ENCODE data around the gene HDAC5. TPM values are rescaled to one million over a fixed set of nuclear protein-coding genes. Genes with fewer than 3 reads are reported as not detected.
A peak's percentile ranks its signal among the peaks of the same experiment; 100 is the strongest.

HDAC5 gene
- total and polyA plus RNA-seq, 12 donors, result 4.8 to 144 (median 73.0) TPM

GRCh38 chr17:44086364-44087311 lies 36.8 kb downstream of the HDAC5 start:
- peaks cover 0 to 86% of the 10 kb centered on the region in 2 donors for H3K36me3 ChIP-seq (replicated peaks in 1 of 2)
- no peaks in the 10 kb centered on the region for H3K27me3 ChIP-seq
- peak; percentile 57 to 83 (median 70) for DNase-seq
- H3K4me3 ChIP-seq, result no peak overlapping the region
- intact Hi-C loops (cut with DNase I), result no loop called here
- 20 to 54% (median 40%) methylated on average over 17 to 23 of the region's 23 CpGs for WGBS, 4 donors
- H3K9me3 ChIP-seq (replicated peaks in 1 of 3), result no peaks in the 10 kb centered on the region
- peaks cover 4 to 8% of the 10 kb centered on the region in 2 donors for H3K4me1 ChIP-seq (replicated peaks in 1 of 2)
- TF ChIP-seq POLR2A (IDR thresholded peaks at IDR 0.05) (no peak), CTCF (IDR thresholded peaks at IDR 0.05) (no peak)
- peak overlapping the region in 2 of 5 donors; percentile 52 to 75 for H3K27ac ChIP-seq

- peaks cover 4 to 8% of the 10 kb centered on the region in 2 donors for H3K4me1 ChIP-seq (replicated peaks in 1 of 2)
- TF ChIP-seq CTCF (IDR thresholded peaks at IDR 0.05), result no peak
- TF ChIP-seq POLR2A (IDR thresholded peaks at IDR 0.05), result no peak
- DNase-seq, result no peak
- peaks cover 0 to 83% of the 10 kb centered on the region in 2 donors for H3K36me3 ChIP-seq (replicated peaks in 1 of 2)
- 72 to 86% (median 84%) methylated on average over 5 of the region's 5 CpGs for WGBS, 4 donors
- no peaks in the 10 kb centered on the region for H3K27me3 ChIP-seq
- no peak overlapping the region for H3K4me3 ChIP-seq
- intact Hi-C loops (cut with DNase I), result no loop called here
- no peaks in the 10 kb centered on the region for H3K9me3 ChIP-seq (replicated peaks in 1 of 3)
- H3K27ac ChIP-seq, result peak overlapping the region in 2 of 5 donors; percentile 52 to 75
Measured at GRCh38 chr17:44085908-44086307, 37.5 kb downstream of the HDAC5 start.

GRCh38 chr17:44084921-44085320 lies 38.5 kb downstream of the HDAC5 start:
- Histone ChIP-seq H3K9me3 (replicated peaks in 1 of 3) (no peaks in the 10 kb centered on the region), H3K27me3 (no peaks in the 10 kb centered on the region), H3K36me3 (replicated peaks in 1 of 2) (peaks cover 0 to 84% of the 10 kb centered on the region in 2 donors), H3K4me3 (no peak overlapping the region), H3K27ac (no peak overlapping the region), H3K4me1 (replicated peaks in 1 of 2) (peaks cover 4 to 8% of the 10 kb centered on the region in 2 donors)
- WGBS, 4 donors, result 82 to 96% (median 91%) methylated on average over 3 to 7 of the region's 7 CpGs
- TF ChIP-seq POLR2A (IDR thresholded peaks at IDR 0.05), result no peak
- no peak for TF ChIP-seq CTCF (IDR thresholded peaks at IDR 0.05)
- no peak for DNase-seq
- intact Hi-C loops (cut with DNase I), result loop anchor here in 1 of 2 donors (5.0 kb wide), 1 partner anchor 32 kb away; no protein-coding TSS in a partner anchor

GRCh38 chr17:44084131-44084538 lies 39.3 kb downstream of the HDAC5 start:
- no peak for DNase-seq
- no peak overlapping the region for H3K27ac ChIP-seq
- intact Hi-C loops (cut with DNase I), result loop anchor here in 1 of 2 donors (5.0 kb wide), 1 partner anchor 33 kb away; no protein-coding TSS in a partner anchor

More at GRCh38 chr17:44084131-44084538, 39.3 kb downstream of the HDAC5 start:
- H3K4me1 ChIP-seq (replicated peaks in 1 of 2), result peaks cover 4 to 8% of the 10 kb centered on the region in 2 donors
- no peaks in the 10 kb centered on the region for H3K27me3 ChIP-seq
- no peak overlapping the region for H3K4me3 ChIP-seq
- H3K36me3 ChIP-seq (replicated peaks in 1 of 2), result peaks cover 0 to 88% of the 10 kb centered on the region in 2 donors
- TF ChIP-seq POLR2A (IDR thresholded peaks at IDR 0.05) (no peak), CTCF (IDR thresholded peaks at IDR 0.05) (peak in 3 of 6 experiments; percentile 14 to 23 (median 20))
- WGBS, 4 donors, result 70 to 84% (median 77%) methylated on average over 2 to 10 of the region's 10 CpGs
- no peaks in the 10 kb centered on the region for H3K9me3 ChIP-seq (replicated peaks in 1 of 3)

Measured in adrenal gland (tissue), 12 donors.